HCT116 (cell line): ENCODE results near the gene TBXAS1. TPM values are rescaled to one million over a fixed set of nuclear protein-coding genes. Genes with fewer than 3 reads are reported as not detected.

Experiments used
- ATAC-seq: fragments of 200-7000 bp; cut with Tn5 transposase; 2 replicates; pipeline ENCODE4 v1.9.1; 2020; ENCODE audit warnings: mild to moderate bottlenecking, moderate library complexity
- BruUV-seq: library from RNA; stranded (reverse); fragments of 400-500 nt; replicated peaks from 2 replicates; lab custom pipeline; 2021; lab: Mats Ljungman, UMichigan
- CTCF ChIA-PET: fragments of 300-600 bp; sonication (Branson Sonifier 250); formaldehyde crosslinking; loops from one replicate; lab custom pipeline; 2021; ENCODE audit warnings: antibody characterized with exemption; lab: Charles Lee
- POLR2A ChIA-PET: fragments of 300-600, 350-600 bp; sonication (Branson Sonifier 250); formaldehyde crosslinking; loops from one replicate; lab custom pipeline; 2021; ENCODE audit warnings: antibody characterized with exemption; lab: Charles Lee
- RAD21 ChIA-PET, 2 experiments: fragments of 300-600 bp; sonication (Branson Sonifier 250); formaldehyde crosslinking; loops; one replicate each; lab custom pipeline; 2023; ENCODE audit warnings: low total read pairs in 2 of 2; ENCODE audit not compliant: uncharacterized antibody in 2 of 2, unreplicated experiment in 2 of 2, low non-redundant PET in 1 of 2; lab: Charles Lee
- DNase-seq: peaks from one replicate; pipeline ENCODE4 v3.0.0-alpha.2; 2010; ENCODE audit warnings: low read depth, low spot score
- H2AFZ ChIP-seq: fragments of 200-600 bp; shearing (Covaris generic), sonication (generic); 2 replicates; pipeline ENCODE4 v1.6.1; 2017; ENCODE audit warnings: low read depth, mixed run types, mixed read lengths, antibody characterized with exemption, low read length; ENCODE audit not compliant: poor library complexity, severe bottlenecking
- H3K27ac ChIP-seq: 2 replicates; pipeline ENCODE4 v1.5.1; 2012; ENCODE audit warnings: low read depth, low read length
- H3K27me3 ChIP-seq: fragments of 200-600 bp; sonication (generic); 2 replicates; pipeline ENCODE4 v1.6.1; 2016; ENCODE audit warnings: mixed run types, low read length, mixed read lengths; ENCODE audit not compliant: insufficient read depth
- H3K36me3 ChIP-seq, 2 experiments: fragments of 200-500 bp in 1 of 2; fragments of 200-600 bp in 1 of 2; sonication (Bioruptor generic) in 1 of 2; sonication (generic) in 1 of 2; 2 replicates each; pipeline versions ENCODE4 v1.5.1 to v1.6.1; 2014 to 2016; ENCODE audit warnings: low read length in 2 of 2, inconsistent platforms in 1 of 2, mixed read lengths in 1 of 2, mixed run types in 1 of 2; ENCODE audit not compliant: insufficient read depth in 2 of 2, control insufficient read depth in 1 of 2
- H3K4me1 ChIP-seq, 2 experiments: fragments of 200-600 bp in 1 of 2; sonication (generic) in 1 of 2; 2 replicates each; pipeline versions ENCODE4 v1.5.1 to v1.6.1; 2012 to 2017; ENCODE audit warnings: low read length in 2 of 2, inconsistent platforms in 1 of 2, mild to moderate bottlenecking in 1 of 2, mixed read lengths in 1 of 2, mixed run types in 1 of 2, moderate library complexity in 1 of 2; ENCODE audit not compliant: insufficient read depth in 2 of 2, control insufficient read depth in 1 of 2
- H3K4me2 ChIP-seq: fragments of 200-600 bp; sonication (generic); 2 replicates; pipeline ENCODE4 v1.6.1; 2017; ENCODE audit warnings: mixed run types, low read length, mixed read lengths
- H3K4me3 ChIP-seq, 2 experiments: fragments of 200-600 bp in 1 of 2; sonication (generic) in 1 of 2; replicated peaks in 1 of 2; 2 replicates each; pipeline ENCODE4 v1.5.1; 2011 to 2016; ENCODE audit warnings: low read length in 2 of 2, control low read depth in 1 of 2, low read depth in 1 of 2, mild to moderate bottlenecking in 1 of 2, mixed read lengths in 1 of 2, mixed run types in 1 of 2
- H3K79me2 ChIP-seq: fragments of 200-600 bp; sonication (generic); 2 replicates; pipeline ENCODE4 v1.6.1; 2017; ENCODE audit warnings: mild to moderate bottlenecking, mixed run types, low read length, moderate library complexity, mixed read lengths; ENCODE audit not compliant: insufficient read depth
- H3K9ac ChIP-seq: fragments of 200-600 bp; sonication (generic); 2 replicates; pipeline ENCODE4 v1.6.1; 2016; ENCODE audit warnings: low read length, mixed read lengths
- H3K9me2 ChIP-seq: fragments of 200-600 bp; sonication (generic), shearing (Covaris generic); 2 replicates; pipeline ENCODE4 v1.6.1; 2017; ENCODE audit warnings: mixed run types, mild to moderate bottlenecking, moderate library complexity; ENCODE audit not compliant: insufficient read depth
- H3K9me3 ChIP-seq, 2 experiments: fragments of 200-500 bp in 1 of 2; fragments of 200-600 bp in 1 of 2; sonication (Bioruptor generic) in 1 of 2; sonication (generic) in 1 of 2; 2 replicates each; pipeline ENCODE4 v1.6.1; 2014 to 2017; ENCODE audit warnings: low read length in 2 of 2, mixed read lengths in 2 of 2, inconsistent platforms in 1 of 2, low read depth in 1 of 2, mild to moderate bottlenecking in 1 of 2, mixed run types in 1 of 2, moderate library complexity in 1 of 2; ENCODE audit not compliant: control insufficient read depth in 1 of 2, insufficient read depth in 1 of 2
- H4K20me1 ChIP-seq: fragments of 200-600 bp; sonication (generic), shearing (Covaris generic); 2 replicates; pipeline ENCODE4 v1.6.1; 2017; ENCODE audit warnings: mixed run types, mild to moderate bottlenecking, moderate library complexity; ENCODE audit not compliant: insufficient read depth
- ATF3 ChIP-seq: IDR thresholded peaks from 2 replicates; pipeline ENCODE4 v1.6.1; 2012
- CBX3 ChIP-seq: IDR thresholded peaks from 2 replicates; pipeline ENCODE4 v1.6.1; 2012; ENCODE audit warnings: low read depth
- CEBPB ChIP-seq: IDR thresholded peaks from 2 replicates; pipeline ENCODE4 v1.6.1; 2012; ENCODE audit warnings: low read depth
- CTCF ChIP-seq, 3 experiments: fragments of 200-600 bp in 1 of 3; sonication (generic) in 1 of 3; IDR thresholded peaks in 2 of 3; conservative IDR thresholded peaks in 1 of 3; 2 replicates each; pipeline ENCODE4 v1.5.1; 2012 to 2017; ENCODE audit warnings: low read depth in 2 of 3, low read length in 2 of 3, antibody characterized with exemption in 1 of 3, borderline replicate concordance in 1 of 3, control low read depth in 1 of 3, mild to moderate bottlenecking in 1 of 3, mixed read lengths in 1 of 3, mixed run types in 1 of 3, moderate library complexity in 1 of 3; ENCODE audit not compliant: insufficient read depth in 1 of 3
- EGR1 ChIP-seq: IDR thresholded peaks from 2 replicates; pipeline ENCODE4 v1.6.1; 2012; ENCODE audit warnings: low read depth
- ELF1 ChIP-seq: IDR thresholded peaks from 2 replicates; pipeline ENCODE4 v1.6.1; 2012; ENCODE audit warnings: low read depth, borderline replicate concordance
- EZH2 ChIP-seq: fragments of 200-600 bp; sonication (generic); IDR thresholded peaks from 2 replicates; pipeline ENCODE4 v1.6.1; 2017; ENCODE audit warnings: antibody characterized with exemption, mixed run types
- EZH2phosphoT487 ChIP-seq: fragments of 200-600 bp; IDR thresholded peaks from 2 replicates; pipeline ENCODE4 v1.6.1; 2018; ENCODE audit warnings: antibody characterized with exemption, borderline replicate concordance
- FOSL1 ChIP-seq: IDR thresholded peaks from 2 replicates; pipeline ENCODE4 v1.6.1; 2012; ENCODE audit warnings: low read depth
- JUND ChIP-seq: IDR thresholded peaks from 2 replicates; pipeline ENCODE4 v1.6.1; 2012
- MAX ChIP-seq: IDR thresholded peaks from 2 replicates; pipeline ENCODE4 v1.6.1; 2012
- POLR2A ChIP-seq: IDR thresholded peaks from 2 replicates; pipeline ENCODE4 v1.7.0; 2011; ENCODE audit warnings: borderline replicate concordance; ENCODE audit not compliant: insufficient read depth, insufficient read length; ENCODE audit errors: extremely low read depth
- POLR2AphosphoS5 ChIP-seq: IDR thresholded peaks from 2 replicates; pipeline ENCODE4 v1.6.1; 2011; ENCODE audit warnings: mild to moderate bottlenecking, low read depth, low read length, moderate library complexity
- REST ChIP-seq: IDR thresholded peaks from 2 replicates; pipeline ENCODE4 v1.6.1; 2012; ENCODE audit warnings: low read depth
- SIN3A ChIP-seq: IDR thresholded peaks from 2 replicates; pipeline ENCODE4 v1.6.1; 2012; ENCODE audit warnings: low read depth
- SP1 ChIP-seq: IDR thresholded peaks from 2 replicates; pipeline ENCODE4 v1.6.1; 2012; ENCODE audit warnings: low read depth
- YY1 ChIP-seq: IDR thresholded peaks from 2 replicates; pipeline ENCODE4 v1.6.1; 2011; ENCODE audit warnings: low read length, low read depth, moderate library complexity, mild to moderate bottlenecking; ENCODE audit not compliant: insufficient replicate concordance; ENCODE audit errors: extremely low read depth
- ZBTB33 ChIP-seq: IDR thresholded peaks from 2 replicates; pipeline ENCODE4 v1.6.1; 2011; ENCODE audit warnings: mild to moderate bottlenecking, low read length, moderate library complexity; ENCODE audit not compliant: insufficient replicate concordance; ENCODE audit errors: extremely low read depth
- ZFX ChIP-seq: fragments of 450-650 bp; IDR thresholded peaks from 2 replicates; pipeline ENCODE4 v1.6.1; 2017
- intact Hi-C: fragments of 100-400 bp; cut with micrococcal nuclease; formaldehyde crosslinking; loops from 2 replicates; pipeline ENCODE4 v1.10.0; 2022
- total RNA-seq: library from RNA; stranded (reverse); gene quantifications from one replicate; pipeline ENCODE4 v1.2.1, GENCODE V29; 2021; ENCODE audit not compliant: unreplicated experiment

The TBXAS1 gene
- total RNA-seq, 1 experiment from 2014 or later: 1.4 TPM

- no peaks in the 10 kb centered on the region for H3K27me3 ChIP-seq
- peak; percentile 70 for ATAC-seq
- DNase-seq: no peak
- H3K9me2 ChIP-seq: no peaks in the 10 kb centered on the region
- RAD21 ChIA-PET: no interaction called here
- CTCF ChIA-PET: no interaction called here
- peaks cover 0 to 9% of the 10 kb centered on the region in 2 experiments; a peak in 1 of 4 replicates for H3K9me3 ChIP-seq
- peak within 1 kb of the TSS; percentile 79 for H2AFZ ChIP-seq
- intact Hi-C loops: loop anchor here (5.0 kb wide), 1 partner anchor 115 kb away; the partner anchor contains the start of gene KDM7A
- peak within 1 kb of the TSS; percentile 66 for H3K9ac ChIP-seq
- H3K4me2 ChIP-seq: peak within 1 kb of the TSS; percentile 92
- no peaks in the 10 kb centered on the region for H4K20me1 ChIP-seq
- H3K4me1 ChIP-seq: peaks cover 25 to 54% of the 10 kb centered on the region in 2 experiments
- H3K79me2 ChIP-seq: peaks cover 10% of the 10 kb centered on the region; the same call in 1 of the 2 replicates
- 0 out of 4 replicates have a peak, but pooled peaks cover 0 to 1% of the 10 kb centered on the region in 2 experiments for H3K36me3 ChIP-seq
- no TSS peak for BruUV-seq
- H3K27ac ChIP-seq: peak within 1 kb of the TSS; percentile 63
- H3K4me3 ChIP-seq: peak within 1 kb of the TSS; percentile 52 to 67
- POLR2A ChIA-PET: interaction anchor here (0.6 kb wide), 1 partner anchor 85 kb away, joined by 3 read pairs; no protein-coding TSS in a partner anchor
- TF ChIP-seq EZH2phosphoT487 (no peak), REST (no peak), EZH2 (no peak), POLR2A (no peak), SP1 (no peak), ATF3 (no peak), CEBPB (no peak), CBX3 (no peak), ELF1 (no peak), JUND (no peak), POLR2AphosphoS5 (peak; percentile 49; the same call in 1 of the 2 replicates), ZFX (peak; percentile 95), YY1 (no peak), CTCF (IDR thresholded peaks at IDR 0.05 in 2 of 3, conservative IDR thresholded peaks at IDR 0.05 in 1 of 3; ENCODE audit: borderline replicate concordance in 1 of 3, insufficient read depth in 1 of 3, low read depth in 2 of 3, low read length in 2 of 3) (no peak), MAX (peak; percentile 46; the same call in 1 of the 2 replicates), SIN3A (peak; percentile 58; the same call in 1 of the 2 replicates), FOSL1 (no peak), EGR1 (0 out of 2 replicates have a peak, but pooled peaks have one; percentile 10), ZBTB33 (no peak)
Measured at GRCh38 chr7:140062528-140063299, 233.7 kb downstream of the TBXAS1 start, which contains the start of gene PARP12. TSS of gene PARP12 (minus strand) at chr7:140062951. CDS start at chr7:140062847, 104 bp downstream.
